Measurements from ENCODE around the gene MSANTD7.

- TF ChIP-seq CTCF (IDR thresholded peaks at IDR 0.05), result no peak
- TF ChIP-seq POLR2A (IDR thresholded peaks at IDR 0.05), result no peak
Measured at GRCh38 chr10:14801723-14802122, 36.4 kb upstream of the MSANTD7 start.

All from heart left ventricle (tissue), 13 donors.